HG03103 (cell line): ENCODE measurements around the gene NRG2.
A peak's percentile ranks its signal among the peaks of the same experiment; 100 is the strongest.

Experiments
- ATAC-seq: cut with Tn5 transposase; IDR thresholded peaks from one replicate; pipeline ENCODE4 v1.9.1; 2021; ENCODE audit warnings: low read depth; ENCODE audit not compliant: unreplicated experiment

NRG2 gene

GRCh38 chr5:139847790-139848507, 195.2 kb downstream of the NRG2 start:
- peak; percentile 75 for ATAC-seq

GRCh38 chr5:139847091-139847490, 196.0 kb downstream of the NRG2 start:
- ATAC-seq: no peak

GRCh38 chr5:139845846-139846681, 197.0 kb downstream of the NRG2 start:
- ATAC-seq: no peak

DNA sequence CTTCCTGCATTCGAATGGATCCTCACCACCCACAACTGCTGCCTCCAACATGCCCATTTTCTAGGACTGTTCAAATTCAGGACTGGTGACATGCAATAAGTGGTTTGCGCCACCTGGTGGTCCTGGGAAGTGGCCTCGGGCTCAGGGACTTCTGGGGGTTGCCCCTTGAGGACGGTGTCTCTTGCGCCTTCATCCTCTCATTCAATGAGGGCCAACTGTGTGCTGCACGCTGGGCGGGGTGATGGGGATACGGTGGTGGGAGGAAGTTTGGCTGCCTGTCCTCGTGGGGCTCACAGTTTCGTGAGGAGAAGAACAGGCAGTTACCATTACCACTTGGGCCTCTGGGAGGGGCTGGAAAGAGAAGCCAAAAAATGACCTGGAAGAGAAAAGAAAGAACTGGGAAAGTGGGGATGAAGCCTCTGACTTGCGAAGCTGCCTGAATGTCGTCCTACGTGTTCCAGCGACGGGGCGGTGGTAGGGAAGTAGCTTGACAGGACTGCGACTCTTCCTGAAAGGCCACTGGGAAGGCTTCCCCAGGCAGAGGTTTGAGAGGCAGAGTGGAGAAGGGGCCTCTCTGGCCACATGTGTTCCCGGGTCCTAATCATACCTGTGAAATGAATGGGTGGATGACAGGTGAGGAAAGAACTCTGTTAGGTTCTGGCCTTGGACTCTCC, 198.5 kb downstream of the NRG2 start:
- ATAC-seq: no peak

- no peak for ATAC-seq
Observed at GRCh38 chr5:139843991-139844390, 199.1 kb downstream of the NRG2 start.

DNA sequence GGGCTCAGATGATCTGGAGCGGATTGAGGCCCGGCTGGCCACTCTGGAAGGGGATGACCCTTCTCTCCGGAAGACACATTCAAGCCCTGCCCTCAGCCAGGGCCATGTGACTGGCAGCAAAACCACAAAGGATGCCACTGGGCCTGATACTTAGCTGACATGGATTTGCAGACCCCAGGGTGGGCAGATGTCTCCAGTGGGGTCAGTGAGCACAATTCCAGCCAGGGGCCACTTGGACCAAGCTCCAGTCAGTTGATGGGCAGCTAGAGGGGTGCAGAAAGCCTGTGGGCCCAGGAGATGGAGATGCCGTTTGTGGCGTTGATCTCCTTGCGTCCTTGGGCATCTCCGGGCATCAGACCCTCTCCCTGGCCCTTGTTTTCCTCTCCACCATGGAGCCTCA, 200.8 kb downstream of the NRG2 start:
- no peak for ATAC-seq

DNA sequence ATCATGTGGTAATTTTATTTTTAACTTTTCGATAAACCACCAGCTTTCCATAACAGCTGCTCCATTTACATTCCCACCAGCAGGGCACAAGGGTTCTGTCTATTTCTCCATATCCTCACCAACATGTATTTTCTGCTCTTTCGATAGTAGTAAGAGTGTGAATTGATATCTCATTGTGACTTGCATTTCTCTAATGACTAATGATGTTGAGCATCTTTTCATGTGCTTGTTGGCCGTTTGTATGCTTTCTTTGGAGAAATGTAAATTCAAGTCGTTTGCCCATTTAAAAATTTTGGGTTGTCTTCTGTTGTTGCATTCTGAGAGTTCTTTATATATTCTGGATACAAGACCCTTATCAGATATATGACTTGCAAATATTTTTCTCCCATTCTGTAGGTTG, 201.6 kb downstream of the NRG2 start:
- ATAC-seq: no peak

DNA sequence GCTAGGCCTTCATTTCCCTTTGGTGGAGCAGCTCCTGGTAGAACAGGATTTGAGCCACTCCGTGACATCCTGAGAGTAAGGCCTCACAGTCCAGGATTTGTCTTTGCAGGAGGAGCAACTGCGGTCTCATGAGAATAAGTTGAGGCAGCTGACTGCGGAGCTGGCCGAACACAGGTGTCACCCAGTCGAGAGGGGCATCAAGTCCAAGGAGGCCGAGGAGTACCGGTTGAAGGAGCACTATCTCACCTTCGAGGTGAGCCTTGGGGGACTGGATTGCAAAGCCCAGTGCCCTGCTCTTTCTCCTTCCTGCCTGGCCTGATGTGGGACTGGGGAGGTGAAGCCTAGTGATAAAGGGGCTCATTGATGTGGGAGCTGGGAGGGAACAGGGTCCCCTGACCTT, 203.2 kb downstream of the NRG2 start:
- ATAC-seq: no peak

DNA sequence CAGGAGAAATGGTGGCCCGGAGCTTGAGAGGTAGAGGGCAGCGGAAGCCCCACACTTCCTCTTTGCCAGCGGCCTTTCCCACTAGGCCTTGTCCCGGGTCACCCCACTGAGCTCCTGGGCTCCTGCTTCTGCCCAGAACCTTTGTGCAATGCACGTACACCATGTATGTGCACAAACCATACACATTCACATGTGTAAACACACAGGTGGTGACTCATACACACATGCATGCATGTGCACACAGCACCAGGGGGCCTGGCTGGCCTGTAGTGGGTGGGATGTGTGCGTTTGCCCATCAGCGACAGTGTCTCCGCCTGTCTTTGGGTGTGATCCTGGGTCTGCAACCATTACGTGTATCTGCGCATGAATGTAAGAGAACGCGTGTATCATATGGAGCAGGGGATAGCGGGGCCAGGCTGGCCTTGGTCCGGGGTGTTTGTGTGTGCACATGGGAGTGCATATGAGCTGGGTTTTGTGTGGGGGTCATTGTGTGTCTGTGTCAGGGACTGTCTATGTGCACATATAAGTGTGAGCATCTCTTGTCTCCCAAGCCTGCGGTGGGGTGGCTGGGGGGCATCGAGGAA, 203.8 kb downstream of the NRG2 start:
- ATAC-seq: no peak

- ATAC-seq: no peak
Observed at GRCh38 chr5:139838381-139839197, 204.5 kb downstream of the NRG2 start.

- ATAC-seq: no peak
Observed at GRCh38 chr5:139837711-139838380, 205.3 kb downstream of the NRG2 start.

DNA sequence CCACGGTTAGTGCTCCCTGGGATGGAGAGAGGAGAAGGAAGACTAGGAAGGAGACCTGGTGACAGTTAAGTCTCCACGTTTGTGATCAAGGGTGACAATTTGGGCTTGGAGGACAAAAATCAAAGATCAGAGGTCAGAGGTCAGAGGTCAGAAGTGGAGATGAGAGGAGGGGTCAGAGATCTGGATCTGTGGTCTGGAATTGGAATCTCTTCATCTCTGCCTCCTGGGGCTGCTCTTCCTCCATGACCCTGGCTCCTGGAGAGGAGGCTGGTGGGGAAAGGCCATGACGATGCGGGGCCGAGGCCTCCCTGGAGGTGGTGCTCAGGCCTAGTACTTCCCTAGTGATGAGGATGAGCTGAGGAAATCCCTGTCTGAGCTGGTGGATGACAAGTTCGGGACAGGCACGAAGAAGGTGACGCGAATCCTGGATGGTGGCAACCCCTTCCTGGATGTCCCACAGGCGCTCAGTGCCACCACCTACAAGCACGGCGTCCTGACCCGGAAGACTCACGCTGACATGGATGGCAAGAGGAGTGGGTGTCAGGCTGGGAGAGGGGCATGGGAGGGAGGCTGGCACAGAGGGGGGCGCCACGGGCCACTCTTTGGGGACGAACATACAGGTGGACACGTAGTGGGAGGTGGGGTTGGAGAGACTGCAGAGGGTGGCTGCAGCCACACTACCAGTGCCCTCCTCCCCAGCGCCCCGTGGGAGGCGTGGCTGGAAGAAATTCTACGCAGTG, 206.5 kb downstream of the NRG2 start:
- no peak for ATAC-seq

DNA sequence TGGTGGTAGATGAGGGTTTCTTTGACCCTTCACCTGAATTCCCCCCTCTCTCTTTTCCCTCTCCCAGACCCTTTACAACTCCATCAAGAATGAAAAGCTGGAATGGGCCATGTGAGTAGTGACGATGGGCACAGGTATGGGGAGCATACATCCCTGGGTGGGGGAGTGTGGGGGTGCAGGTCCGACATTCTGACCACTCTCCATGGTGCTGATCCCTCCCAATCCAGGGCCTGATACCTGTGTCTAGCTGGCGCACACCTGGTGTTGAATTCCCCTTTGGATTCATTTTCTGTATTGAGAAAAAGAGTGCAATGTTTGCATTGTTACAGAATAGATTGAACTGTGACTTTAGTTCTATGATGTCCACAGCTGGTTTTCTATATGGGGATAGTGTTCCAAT, 207.4 kb downstream of the NRG2 start:
- no peak for ATAC-seq

DNA sequence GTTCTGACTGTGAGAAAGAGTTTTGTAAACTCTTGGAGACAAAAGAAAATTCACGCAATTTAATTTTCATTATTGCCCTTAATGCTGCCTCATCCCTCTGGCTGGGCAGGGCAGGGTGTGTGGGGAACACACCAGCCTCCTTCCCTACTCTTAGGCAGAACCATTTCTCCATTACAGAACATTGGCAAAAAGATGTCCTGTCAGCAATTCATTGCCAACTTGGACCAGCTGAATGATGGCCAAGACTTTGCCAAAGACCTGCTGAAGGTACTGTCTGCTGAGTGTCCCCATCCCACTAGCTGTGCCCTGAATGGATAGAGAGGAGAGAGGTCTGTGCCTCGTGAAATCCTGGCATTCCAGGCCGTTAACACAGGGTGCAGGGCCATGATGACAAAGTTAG, 209.6 kb downstream of the NRG2 start:
- no peak for ATAC-seq

- no peak for ATAC-seq
Observed at GRCh38 chr5:139831624-139832023, 211.5 kb downstream of the NRG2 start.

DNA sequence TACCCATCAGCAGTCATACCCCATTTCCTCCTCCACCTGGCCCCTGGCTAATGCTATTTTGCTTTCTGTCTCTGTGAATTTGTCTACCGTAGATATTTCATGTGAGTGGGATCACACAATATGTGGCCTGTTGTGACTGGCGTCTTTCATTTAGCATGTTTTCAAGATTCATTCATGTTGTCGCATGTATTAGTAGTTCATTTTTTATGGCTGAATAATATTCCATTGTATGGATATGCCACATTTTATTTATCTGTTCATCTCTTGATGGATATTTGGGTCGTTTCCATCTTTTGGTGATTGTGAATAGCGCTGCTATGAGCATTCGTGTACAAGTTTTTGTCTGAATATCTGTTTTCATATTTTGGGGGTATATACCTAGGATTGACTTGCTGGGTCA, 213.6 kb downstream of the NRG2 start:
- ATAC-seq: no peak

- ATAC-seq: no peak
Observed at GRCh38 chr5:139828207-139828895, 214.7 kb downstream of the NRG2 start.

GRCh38 chr5:139825690-139826089, 217.4 kb downstream of the NRG2 start:
- no peak for ATAC-seq
